Left ventricle myocardium superior (tissue), 1 donor: ENCODE measurements around the gene DNASE1L2. TPM values are rescaled to one million over a fixed set of nuclear protein-coding genes. Genes with fewer than 3 reads are reported as not detected.
"Not testable (repeated sequence)": the region's sequence is repeated elsewhere in the genome, so short reads cannot be mapped to it uniquely, and the experiment has no call there.

ENCODE experiments used
- ATAC-seq: fragments of 200-7000 bp; cut with Tn5 transposase; one replicate; pipeline ENCODE4 v1.9.1; 2020; ENCODE audit warnings: mild to moderate bottlenecking, moderate library complexity
- DNase-seq: peaks from one replicate; pipeline ENCODE4 v3.0.0-alpha.2; 2020
- intact Hi-C: fragments of 100-400 bp; cut with micrococcal nuclease; formaldehyde crosslinking; loops from one replicate; pipeline ENCODE4 v1.11.0; 2022
- total RNA-seq: library from RNA; stranded (reverse); fragmentation: NEBNext Ultra II Directional; extraction: Animal tissue kit (Norgen Biotek cat#: 25700); gene quantifications from one replicate; pipeline ENCODE4 v1.2.1, GENCODE V29; 2021
- donor health status: DM: no; HTN: yes; CAD: no; lungs with severe emphysema.

Gene DNASE1L2
- total RNA-seq, 1 donor from 2014 or later, result 0.47 TPM

DNA sequence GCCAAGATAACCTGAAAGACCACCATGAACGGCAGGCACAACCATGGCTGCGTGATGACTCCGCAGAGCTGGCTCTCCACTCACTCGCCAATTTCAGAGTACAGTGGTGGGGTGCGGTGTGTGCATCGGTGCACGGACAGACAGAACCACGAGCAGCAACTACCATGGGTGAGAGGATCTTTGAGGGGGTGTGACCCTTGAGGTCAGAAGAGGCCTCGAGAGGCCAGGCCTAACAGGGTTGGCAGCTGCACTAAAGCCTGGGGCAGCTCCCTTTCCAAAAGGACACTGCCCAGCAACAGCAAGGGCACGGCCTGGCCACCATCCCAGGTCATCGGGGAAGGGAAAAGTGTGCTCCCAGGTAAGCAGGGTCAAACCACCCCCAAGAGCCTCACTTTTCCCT lies 17.0 kb downstream of the DNASE1L2 start:
- intact Hi-C loops, result no loop called here
- ATAC-seq, result no peak
- no peak for DNase-seq

DNA sequence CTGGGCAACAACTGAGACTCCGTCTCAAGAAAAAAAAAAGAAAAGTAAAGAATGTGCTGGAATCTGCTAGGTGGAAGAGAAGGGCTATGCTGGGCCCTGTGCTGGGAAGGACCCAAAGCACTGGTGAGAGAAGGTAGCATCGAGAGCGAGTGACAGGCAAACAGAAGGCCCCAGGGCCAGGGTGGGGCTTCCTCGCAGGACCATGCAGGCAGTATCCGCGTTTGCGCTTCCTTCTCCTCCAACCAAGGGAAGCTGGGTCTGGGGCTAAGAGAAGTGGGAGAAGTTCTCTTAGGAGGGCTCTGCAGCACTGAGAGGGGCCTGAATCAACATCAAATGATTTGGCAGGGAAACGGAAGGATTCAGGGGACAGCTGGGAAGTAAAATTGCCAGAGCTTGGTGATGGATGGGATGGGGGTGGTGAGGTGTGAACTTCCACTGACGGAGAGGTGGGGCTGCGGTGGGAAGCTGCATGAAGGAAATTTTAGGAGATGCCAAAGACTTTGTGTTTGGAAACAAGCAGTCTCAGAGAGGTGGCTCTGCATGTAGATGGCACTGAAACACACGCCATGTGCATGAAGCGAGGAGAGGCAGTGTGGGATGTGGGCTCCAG lies 20.4 kb downstream of the DNASE1L2 start:
- DNase-seq (no peak), ATAC-seq (no peak)
- intact Hi-C loops, result no loop called here

DNA sequence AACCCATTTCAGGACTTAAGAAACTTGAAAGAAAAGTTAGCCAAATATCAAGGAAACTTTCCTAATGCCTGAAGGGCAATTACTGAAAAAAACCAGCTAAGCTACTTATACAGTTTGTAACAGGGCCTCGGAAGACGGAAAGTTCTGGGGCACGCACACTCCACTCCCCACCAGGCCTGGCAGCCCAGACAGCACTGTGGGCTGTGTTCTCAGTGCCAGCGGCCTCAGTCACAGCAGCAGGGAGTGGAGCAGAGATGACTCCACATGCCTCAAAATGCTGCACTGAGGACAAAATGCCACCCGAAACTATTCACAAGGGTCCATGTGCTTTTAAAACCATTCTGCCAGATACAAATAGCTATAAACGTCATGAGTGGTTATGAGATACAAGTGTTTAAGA lies 21.5 kb downstream of the DNASE1L2 start:
- no peak for DNase-seq
- ATAC-seq, result no peak
- intact Hi-C loops, result no loop called here

DNA sequence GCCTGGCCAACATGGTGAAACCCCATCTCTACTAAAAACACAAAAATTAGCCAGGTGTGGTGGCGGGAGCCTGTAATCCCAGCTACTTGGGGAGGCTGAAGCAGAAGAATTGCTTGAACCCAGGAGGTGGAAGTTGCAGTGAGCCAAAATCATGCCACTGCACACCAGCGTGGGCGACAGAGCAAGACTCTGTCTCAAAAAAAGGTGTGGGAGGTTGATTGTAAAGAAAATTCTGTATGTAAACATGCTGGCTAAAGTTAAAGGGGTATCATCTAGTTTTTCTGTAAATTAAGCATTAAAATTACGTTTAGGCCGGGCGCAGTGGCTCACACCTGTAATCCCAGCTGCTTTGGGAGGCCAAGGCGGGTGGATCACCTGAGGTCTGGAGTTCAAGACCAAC lies 22.3 kb downstream of the DNASE1L2 start:
- DNase-seq, intact Hi-C loops, ATAC-seq: not testable (repeated sequence)

DNA sequence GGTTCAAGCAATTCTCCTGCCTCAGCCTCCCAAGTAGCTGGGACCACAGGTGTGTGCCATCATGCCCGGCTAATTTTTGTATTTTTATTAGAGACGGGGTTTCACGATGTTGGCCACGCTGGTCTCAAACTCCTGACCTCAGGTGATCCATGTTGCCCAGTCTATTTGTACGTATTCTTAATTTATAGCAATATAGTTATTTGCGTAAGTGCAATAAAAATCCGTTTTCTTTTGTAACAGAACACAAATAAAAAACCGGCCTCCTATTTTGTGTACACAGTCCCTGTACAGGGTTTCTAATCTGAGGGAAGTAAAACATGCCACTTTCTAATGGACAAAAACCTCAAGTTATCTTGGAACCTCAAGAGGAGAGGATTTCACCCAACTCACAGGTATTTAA lies 24.0 kb downstream of the DNASE1L2 start:
- DNase-seq, result no peak
- intact Hi-C loops, result no loop called here
- no peak for ATAC-seq

DNA sequence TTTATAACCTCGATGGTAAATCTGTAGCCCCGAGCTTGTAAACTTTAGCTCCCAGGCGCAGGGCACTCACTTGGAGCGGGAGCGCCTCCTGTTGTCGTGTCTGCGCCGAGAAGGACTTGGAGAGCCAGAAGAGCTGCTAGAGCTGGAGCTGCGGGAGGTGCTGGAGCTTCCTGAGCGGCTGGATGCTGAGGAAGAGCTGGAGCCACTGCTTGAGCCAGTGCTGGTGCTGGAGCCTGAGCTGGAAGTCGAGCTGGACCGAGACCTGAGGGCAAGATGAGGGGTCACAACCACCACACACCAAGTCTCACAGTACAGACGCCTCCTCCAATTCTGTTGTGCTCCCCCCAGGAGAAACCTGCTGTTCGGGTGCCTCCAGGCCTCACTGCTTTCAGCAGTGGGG lies 26.8 kb downstream of the DNASE1L2 start:
- intact Hi-C loops, ATAC-seq, DNase-seq: not testable (repeated sequence)

DNA sequence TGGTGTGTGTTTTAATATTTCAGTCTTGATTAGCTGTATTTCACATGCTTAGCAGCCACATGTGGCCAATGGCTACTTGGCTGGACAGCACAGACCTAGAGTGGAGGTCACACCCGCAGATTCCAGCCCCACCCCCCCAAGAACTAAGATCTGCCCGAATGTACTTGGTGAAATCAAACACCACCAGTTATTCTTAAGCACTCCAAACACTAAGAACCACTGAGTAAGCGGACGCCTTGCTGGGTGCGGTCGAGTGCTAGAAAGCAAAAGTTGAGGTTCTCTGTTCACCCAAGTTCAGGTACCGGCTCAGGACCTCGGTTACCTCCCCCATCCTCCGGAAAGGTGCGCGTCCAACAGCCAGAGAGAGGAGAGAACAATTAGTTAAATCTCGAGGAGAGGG lies 30.6 kb downstream of the DNASE1L2 start:
- DNase-seq, intact Hi-C loops, ATAC-seq: not testable (repeated sequence)

DNA sequence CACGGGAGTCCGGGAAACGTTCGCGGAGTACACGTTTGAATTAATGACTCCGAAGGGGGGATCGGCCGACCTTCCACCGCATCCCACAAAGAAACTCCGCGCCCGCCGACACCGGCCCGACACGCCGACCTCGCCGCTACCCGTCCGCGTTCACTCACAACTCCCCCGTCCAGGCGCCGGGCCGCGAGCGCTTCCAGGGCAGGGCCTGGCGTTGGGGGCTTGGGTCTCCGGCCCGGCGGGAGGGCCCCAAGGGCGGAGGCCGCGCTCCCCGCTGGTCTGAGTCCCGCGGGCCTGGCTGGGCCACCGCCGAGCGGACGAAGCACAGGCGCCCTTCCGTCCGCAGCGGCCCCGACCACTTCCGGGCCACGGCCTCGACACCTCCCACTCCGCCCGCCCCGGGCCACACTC lies 31.3 kb downstream of the DNASE1L2 start:
- ATAC-seq, result peak; percentile 89
- DNase-seq, intact Hi-C loops: not testable (repeated sequence)

DNA sequence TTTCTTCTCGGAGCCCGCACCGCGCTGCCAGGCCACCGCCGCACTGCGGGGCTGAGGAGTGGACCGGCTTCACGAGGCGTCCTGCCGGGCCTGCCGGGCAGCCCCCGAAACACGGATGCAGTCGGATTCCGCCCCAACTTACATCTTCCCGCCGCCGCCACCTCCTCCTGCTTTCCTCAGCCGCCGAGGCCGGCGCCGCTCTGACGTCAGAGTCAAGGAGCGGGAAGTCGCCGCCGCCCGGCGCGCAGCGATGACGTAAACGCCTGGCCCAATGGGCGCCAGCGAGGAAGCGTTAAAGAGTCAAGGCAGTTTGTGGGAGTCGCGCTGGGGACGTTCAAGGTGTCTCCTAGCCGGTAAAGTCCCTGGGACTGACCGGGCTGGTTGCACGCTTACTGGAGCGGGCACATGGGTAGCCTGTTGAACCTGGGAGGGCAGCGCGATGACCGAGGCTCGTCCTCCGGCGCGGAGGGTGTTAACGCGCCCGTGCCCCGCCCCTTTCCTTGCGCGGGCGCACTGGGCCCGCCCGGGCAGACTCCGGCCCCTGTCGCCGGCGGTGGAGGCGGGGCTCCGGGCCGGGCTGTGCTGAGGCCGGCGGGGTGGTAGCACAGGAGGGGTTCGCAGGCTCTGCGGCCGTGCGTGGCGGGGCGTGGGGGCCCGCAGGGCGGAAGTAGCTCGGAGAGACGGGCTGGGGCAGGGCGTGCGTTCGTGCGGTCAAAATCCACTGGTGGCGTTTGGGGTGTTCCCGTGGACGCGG lies 31.8 kb downstream of the DNASE1L2 start, which contains the start of gene RNPS1:
TSS of gene RNPS1 (minus strand) at position 214 of the 754 bp plus-strand sequence. CDS start 3,483 bp downstream, outside the sequence.
- DNase-seq (peak; percentile 99), ATAC-seq (peak; percentile 98)
- intact Hi-C loops, result no loop called here

DNA sequence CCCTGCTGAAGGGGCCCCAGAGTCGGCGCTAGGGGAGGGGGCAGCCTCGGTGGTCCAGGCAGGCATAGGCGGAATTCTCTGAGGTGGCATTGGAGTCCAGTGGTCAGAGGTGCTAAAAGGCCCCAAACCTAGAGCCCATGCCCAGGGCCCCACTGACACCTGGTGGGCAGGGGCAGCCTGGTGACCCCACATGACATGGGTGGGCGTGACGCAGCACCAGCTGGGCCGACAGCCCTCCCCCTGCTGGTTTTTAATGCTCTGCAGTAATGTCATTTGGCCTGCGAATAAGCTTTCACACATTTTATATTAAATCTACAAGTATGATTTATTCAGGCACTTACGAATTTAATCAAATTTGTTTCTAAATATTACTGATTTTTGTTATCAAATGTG lies 33.8 kb downstream of the DNASE1L2 start:
- ATAC-seq (no peak), DNase-seq (no peak)
- intact Hi-C loops, result no loop called here

DNA sequence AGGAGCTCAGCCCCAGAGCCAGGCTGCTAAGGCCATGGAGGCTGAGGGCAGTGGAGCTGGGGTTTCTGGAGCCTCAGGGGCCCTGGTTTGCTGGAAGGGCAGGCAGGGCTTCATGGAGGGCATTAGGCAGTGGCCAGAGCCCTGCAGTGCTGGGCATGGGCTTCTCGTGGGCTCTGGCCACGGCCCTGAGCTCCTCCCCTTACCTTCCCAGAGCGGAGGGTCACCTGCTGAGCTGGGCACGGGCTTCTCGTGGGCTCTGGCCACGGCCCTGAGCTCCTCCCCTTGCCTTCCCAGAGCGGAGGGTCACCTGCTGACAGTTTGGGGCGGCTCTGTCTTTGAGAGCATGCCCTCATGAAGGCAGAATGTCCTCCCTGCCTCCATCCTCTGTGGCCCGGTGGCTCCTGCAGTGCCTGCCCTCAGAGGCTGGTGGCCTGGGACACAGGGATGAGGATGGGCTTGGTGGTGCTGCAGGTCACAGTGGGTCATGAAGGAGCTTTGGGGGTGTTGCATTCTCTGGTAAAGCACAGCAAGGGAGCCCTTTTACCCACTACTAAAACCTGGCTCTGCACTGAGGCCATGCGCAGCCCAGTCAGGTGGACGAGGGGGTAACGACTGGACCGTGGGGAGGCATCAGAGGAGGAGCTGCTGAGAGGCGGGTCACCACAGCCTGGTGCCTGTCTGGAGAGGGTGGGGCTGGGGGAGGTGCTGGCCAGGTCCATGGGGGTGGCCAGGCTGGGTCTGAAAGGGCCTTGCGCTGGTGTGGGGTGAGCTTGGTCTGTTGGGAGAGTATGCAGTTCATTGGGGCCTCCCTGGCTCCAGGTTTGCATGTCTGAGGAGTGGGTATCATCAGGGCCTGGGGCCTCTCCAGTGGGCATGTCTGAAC lies 34.6 kb downstream of the DNASE1L2 start:
- ATAC-seq (no peak), DNase-seq (no peak)
- intact Hi-C loops, result no loop called here

DNA sequence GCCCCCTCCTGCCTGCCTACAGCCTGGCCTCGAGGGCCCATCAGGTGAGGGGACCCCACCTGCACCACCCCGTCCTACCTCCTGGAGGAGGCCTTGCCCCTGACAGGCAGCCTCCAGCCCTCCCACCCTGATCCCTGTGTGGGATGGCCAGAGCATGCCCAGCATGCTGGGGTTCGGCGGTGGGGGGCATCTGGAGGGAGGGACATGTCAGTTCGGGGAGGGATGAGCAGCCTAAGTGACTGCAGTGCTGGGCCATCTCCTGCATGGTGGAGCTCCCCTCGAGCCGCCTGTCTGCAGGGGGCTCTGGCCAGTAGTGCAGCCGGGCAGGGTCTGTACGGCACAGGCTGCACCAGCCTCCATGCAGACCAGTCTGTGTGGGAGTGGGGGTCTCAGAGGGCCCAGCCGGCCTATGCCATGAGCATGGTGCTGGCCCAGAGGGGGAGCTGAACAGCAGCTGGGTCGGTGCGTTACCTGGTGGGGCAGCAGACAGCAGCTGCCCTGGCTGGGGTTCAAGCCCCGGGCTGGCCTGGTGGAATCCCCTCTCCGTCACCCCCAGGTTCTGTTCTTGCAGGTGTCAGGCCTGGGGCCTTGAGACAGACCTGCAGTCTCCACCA lies 35.7 kb downstream of the DNASE1L2 start:
- no peak for ATAC-seq
- DNase-seq, result no peak
- intact Hi-C loops, result no loop called here

DNA sequence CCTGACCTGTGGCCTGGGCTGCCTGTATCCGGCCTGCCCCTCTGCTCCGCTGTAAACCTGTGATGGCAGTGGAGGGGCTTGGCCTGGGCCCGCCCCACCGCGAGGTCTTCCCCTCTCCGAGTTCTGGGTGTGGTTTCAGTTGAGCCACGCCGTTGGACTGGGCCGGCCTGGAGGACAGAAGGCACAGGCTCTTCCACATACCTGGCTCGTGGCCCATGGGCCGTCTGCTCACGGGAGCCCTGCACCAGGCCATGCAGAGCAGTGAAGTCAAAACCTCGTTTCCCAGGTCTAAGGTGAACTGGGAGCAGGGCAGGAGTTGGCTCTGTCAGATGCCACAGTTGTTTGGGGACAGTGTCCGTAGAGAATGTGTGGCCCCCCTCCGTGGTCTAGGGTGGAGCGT lies 37.2 kb downstream of the DNASE1L2 start:
- DNase-seq (no peak), ATAC-seq (no peak)
- intact Hi-C loops, result no loop called here

DNA sequence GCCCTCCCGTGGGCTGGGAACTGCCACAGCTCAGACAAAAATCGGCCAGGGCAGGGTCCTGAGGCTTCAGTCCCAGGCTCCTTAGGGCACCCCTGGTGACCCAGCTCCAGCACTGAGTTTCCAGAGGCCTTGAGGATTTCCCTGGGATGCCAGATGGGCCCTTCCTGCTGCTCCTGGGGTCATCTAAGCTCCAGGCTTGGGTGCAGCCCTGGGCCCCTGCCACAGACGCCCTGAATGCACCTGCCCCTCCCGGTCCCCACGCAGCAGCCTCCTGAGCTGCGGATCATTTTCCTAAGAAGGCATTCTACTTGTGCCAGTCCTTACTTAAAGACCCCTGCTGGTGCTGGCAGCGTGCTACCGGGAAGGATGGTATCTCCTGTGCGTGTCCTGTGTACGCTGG lies 37.7 kb downstream of the DNASE1L2 start:
- intact Hi-C loops, result no loop called here
- ATAC-seq, result no peak
- DNase-seq, result no peak

DNA sequence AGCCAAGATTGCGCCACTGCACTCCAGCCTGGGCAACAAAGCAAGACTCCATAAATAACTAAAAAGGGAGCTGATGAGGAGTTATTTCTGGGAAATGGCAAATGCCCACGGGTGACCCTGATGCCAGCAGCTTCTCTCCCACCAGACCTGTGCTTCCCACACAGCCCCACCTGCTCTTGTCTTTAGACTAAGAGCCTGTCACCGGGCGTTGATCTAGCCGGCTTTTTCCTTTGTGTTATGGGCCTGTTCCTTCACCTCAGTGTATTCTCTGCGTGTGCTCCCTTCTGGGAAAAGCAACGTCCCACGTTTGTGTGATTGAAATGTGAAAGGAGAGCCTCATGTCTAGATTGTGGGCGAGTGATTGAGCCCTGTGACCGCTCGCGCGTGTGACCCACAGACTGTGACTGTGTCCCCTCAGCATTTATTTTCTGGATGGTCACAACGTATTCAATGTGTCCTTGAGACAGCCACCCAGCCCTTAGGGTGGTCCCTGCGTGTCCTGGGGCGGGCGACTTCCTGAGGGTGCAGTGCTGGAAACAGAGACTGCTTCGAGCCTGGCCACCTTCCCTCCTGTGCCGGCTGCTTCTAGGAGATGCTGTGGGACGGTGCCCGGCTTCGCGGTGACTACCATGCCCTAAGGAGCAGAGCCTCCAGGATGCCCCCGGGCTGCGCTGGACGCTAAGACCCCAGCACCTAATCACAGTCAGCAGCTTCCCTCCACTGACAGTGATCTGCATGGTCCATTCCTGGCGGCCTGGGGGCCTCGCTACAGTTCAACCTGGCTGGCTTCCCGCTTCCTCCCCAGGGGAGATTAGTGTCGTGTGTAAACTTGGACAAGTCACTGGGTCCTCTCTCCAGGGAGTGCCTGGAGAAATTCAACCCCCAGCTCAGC lies 39.5 kb downstream of the DNASE1L2 start:
- intact Hi-C loops, result no loop called here
- DNase-seq (peak; percentile 62), ATAC-seq (peak; percentile 32)

DNA sequence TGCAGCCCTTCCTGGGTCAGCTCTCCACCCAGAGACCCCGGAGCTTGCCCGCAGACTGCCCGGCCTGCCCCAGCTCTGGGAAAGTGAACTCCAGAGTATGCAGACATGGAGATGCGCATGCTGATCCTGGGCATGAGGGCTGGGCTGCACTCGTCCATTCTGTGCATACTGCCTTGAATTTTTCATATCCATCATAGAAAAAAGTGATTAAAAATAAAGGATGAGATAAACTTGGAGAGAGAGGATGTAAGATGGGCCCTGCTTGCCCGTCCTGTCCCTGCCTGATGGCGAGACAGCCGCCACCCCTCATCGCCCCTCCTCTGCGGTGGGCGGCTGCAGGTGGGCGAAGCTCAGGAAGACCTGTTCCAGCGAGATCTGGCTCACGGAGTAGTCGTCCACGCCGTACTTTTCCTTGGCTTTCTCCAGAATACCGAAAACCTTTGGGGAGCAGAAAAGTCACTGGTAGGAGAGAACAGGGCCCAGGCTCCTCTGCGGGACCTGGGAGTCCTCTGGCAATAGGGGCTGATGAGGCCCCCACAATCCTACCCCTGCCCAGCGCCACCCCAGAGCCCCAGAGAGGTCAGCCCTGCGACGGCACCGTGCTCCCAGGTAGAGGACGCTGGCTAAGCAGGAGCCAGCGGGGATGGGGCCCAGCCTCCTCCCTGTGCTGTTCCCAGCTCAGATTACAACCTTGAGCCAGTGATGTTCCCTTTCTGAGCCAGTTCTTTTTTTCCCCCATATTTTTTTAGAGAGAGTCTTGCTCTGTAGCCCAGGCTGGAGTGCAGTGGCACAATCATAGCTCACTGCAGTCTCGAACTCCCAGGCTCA lies 40.3 kb downstream of the DNASE1L2 start:
- no peak for ATAC-seq

DNA sequence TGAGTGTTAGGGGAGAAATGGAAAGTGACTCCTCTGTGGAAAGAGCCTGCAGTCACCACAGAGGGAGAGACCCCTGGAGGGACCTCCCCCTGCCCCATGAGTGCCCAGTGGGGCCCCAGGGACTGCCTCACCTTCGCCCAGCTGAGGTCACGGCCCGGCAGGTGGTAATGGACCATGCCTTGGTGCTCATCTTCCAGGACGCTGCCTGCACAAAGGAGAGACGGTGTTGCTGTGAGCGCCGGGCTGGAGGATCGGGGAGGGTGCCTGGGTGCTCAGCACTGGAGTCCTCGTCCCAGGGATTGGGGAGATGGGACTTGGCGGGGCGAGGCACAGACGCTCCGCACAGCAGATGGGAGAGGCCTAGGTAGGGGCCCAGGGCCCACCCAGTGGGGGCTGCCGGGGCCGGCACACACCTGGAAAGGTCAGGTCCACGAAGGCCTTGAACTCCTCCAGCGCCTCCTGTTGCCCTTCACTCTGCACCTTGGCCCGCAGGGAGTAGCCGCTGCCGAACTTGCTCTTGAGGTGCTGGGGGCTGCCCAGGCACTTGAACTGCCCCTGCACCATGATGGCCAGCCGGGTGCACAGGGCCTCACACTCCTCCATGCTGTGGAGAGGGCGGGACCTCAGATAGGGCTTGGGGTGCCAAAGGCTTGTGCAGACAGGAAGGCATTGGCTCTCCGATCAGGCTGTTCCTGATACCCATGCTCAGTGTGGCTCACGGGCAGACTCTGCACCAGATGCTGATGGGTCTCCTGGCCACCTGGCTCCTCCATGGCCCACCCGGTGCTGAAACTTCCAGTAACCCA lies 41.4 kb downstream of the DNASE1L2 start:
- intact Hi-C loops, result no loop called here
- ATAC-seq (no peak), DNase-seq (no peak)

More for the DNA sequence above, 40.3 kb downstream of the DNASE1L2 start:
- DNase-seq, result no peak
- intact Hi-C loops, result no loop called here
